GM23248 (cell line): Measurements from ENCODE around the gene SLC1A2. TPM values are rescaled to one million over a fixed set of nuclear protein-coding genes. Genes with fewer than 3 reads are reported as not detected.

Source experiments
- DNase-seq: peaks from one replicate; pipeline ENCODE4 v3.0.0-alpha.2; 2015
- H2AFZ ChIP-seq: fragments of 200-600 bp; sonication (generic); 2 replicates; pipeline ENCODE4 v1.6.1; 2016; ENCODE audit warnings: antibody characterized with exemption
- H3F3A ChIP-seq: fragments of 200-600 bp; sonication (generic); 2 replicates; pipeline ENCODE4 v1.6.1; 2016; ENCODE audit warnings: mild to moderate bottlenecking, antibody characterized with exemption, mixed run types; ENCODE audit not compliant: insufficient read depth
- H3K27ac ChIP-seq: fragments of 200-600 bp; sonication (generic); 2 replicates; pipeline ENCODE4 v1.5.1; 2016; ENCODE audit warnings: mild to moderate bottlenecking
- H3K27me3 ChIP-seq: fragments of 200-600 bp; sonication (generic); replicated peaks from 2 replicates; pipeline ENCODE4 v1.6.1; 2016; ENCODE audit warnings: mild to moderate bottlenecking; ENCODE audit not compliant: insufficient read depth
- H3K36me3 ChIP-seq: fragments of 200-600 bp; sonication (generic); 2 replicates; pipeline ENCODE4 v1.6.1; 2016; ENCODE audit warnings: low read depth, mild to moderate bottlenecking
- H3K4me1 ChIP-seq: fragments of 200-600 bp; sonication (generic); 2 replicates; pipeline ENCODE4 v1.6.1; 2016; ENCODE audit warnings: mild to moderate bottlenecking; ENCODE audit not compliant: insufficient read depth
- H3K4me2 ChIP-seq: fragments of 200-600 bp; sonication (generic); one replicate; pipeline ENCODE4 v1.6.1; 2016; ENCODE audit warnings: mild to moderate bottlenecking; ENCODE audit not compliant: unreplicated experiment
- H3K4me3 ChIP-seq: fragments of 200-600 bp; sonication (generic); 2 replicates; pipeline ENCODE4 v1.5.1; 2016; ENCODE audit warnings: mild to moderate bottlenecking
- H3K79me2 ChIP-seq: fragments of 200-600 bp; sonication (generic); 2 replicates; pipeline ENCODE4 v1.6.1; 2016; ENCODE audit warnings: mild to moderate bottlenecking; ENCODE audit not compliant: insufficient read depth
- H3K9ac ChIP-seq: fragments of 200-600 bp; sonication (generic); 2 replicates; pipeline ENCODE4 v1.6.1; 2016; ENCODE audit warnings: mild to moderate bottlenecking
- H3K9me2 ChIP-seq: fragments of 200-600 bp; sonication (generic); 2 replicates; pipeline ENCODE4 v1.6.1; 2016; ENCODE audit warnings: mixed run types, mild to moderate bottlenecking, moderate library complexity; ENCODE audit not compliant: insufficient read depth
- H3K9me3 ChIP-seq: fragments of 200-600 bp; sonication (generic); one replicate; pipeline ENCODE4 v1.6.1; 2017; ENCODE audit warnings: low read depth
- H4K20me1 ChIP-seq: fragments of 200-600 bp; sonication (generic); 2 replicates; pipeline ENCODE4 v1.6.0; 2016; ENCODE audit not compliant: insufficient read depth
- EZH2 ChIP-seq: fragments of 200-600 bp; sonication (generic); IDR thresholded peaks from 2 replicates; pipeline ENCODE4 v1.6.1; 2018; ENCODE audit warnings: antibody characterized with exemption, mild to moderate bottlenecking; ENCODE audit not compliant: insufficient read depth, poor library complexity, severe bottlenecking
- EZH2phosphoT487 ChIP-seq: fragments of 200-600 bp; sonication (generic); IDR thresholded peaks from 2 replicates; pipeline ENCODE4 v1.6.1; 2018; ENCODE audit warnings: antibody characterized with exemption, moderate library complexity, mild to moderate bottlenecking, low read depth; ENCODE audit not compliant: insufficient read depth
- WGBS, 2 experiments: methylation state at CpG; one replicate each; pipeline ENCODE4 v1.1.6; 2015 to 2017; ENCODE audit warnings: low lambda C conversion rate in 2 of 2, low coverage in 1 of 2; ENCODE audit errors: missing lambda C conversion rate in 2 of 2; 5-methylcytosine and 5-hydroxymethylcytosine counted together
- in situ Hi-C: fragments of 300-500 bp; cut with MboI; formaldehyde crosslinking; loops from 2 replicates; pipeline ENCODE4 v1.15.0; 2020
- polyA plus RNA-seq: library from polyadenylated mRNA; unstranded; fragments of >200 nt; fragmentation: Nextera tagmentation; extraction: Ambion mirVana; gene quantifications from 2 replicates; pipeline ENCODE4 v1.2.1, GENCODE V29; 2016
- total RNA-seq: library from RNA; depleted of rRNA; stranded (reverse); fragments of >200 nt; shearing (Covaris generic); gene quantifications from 2 replicates; pipeline ENCODE4 v1.2.3, GENCODE V29; 2014

Gene SLC1A2
- total and polyA plus RNA-seq, 2 experiments from 2014 or later, result 0.88 to 1.2 TPM

DNA sequence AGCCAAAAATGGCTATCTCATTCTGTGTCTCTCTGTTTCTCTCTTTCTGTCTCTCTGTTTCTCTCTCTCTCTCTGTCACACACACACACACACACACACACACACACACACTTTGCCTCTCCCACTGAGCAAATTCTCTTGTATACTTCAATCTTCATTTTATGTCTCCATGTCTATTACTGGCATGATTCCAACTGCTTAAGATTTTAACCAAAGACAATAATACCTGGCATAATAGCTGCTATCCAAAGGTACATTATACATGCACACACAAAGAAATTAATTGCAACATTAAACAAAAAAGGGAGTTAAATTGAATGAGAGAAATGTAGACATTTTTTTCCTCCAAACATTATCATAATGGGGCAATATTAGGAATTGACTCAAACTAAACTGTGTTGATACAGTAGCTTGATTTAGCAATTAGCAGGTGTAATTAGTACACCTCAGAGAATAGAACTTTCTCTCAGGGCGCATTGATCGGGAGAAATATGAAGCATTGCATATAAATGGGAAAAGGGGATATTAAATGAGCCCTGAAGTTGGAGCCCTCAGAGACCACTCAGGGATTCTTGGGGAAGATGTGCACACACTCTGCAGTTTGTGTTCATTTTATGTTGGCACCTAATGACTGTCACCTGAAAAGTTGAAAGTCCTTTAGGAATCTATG is 17.4 kb upstream of the SLC1A2 start:
- H3K9ac ChIP-seq, result no peak overlapping the region
- peaks cover 15% of the 10 kb centered on the region for H3K36me3 ChIP-seq
- no peaks in the 10 kb centered on the region for H3K79me2 ChIP-seq
- no peak for TF ChIP-seq EZH2
- TF ChIP-seq EZH2phosphoT487, result no peak
- H3K4me3 ChIP-seq, result no peak overlapping the region
- H2AFZ ChIP-seq, result no peak overlapping the region
- DNase-seq, result no peak
- no peaks in the 10 kb centered on the region; the same call in 1 of the 2 replicates for H3F3A ChIP-seq
- H3K27ac ChIP-seq, result no peak overlapping the region
- WGBS, 2 experiments, result 96 to 97% methylated on average over 2 of the region's 2 CpGs
- H3K9me3 ChIP-seq, result no peaks in the 10 kb centered on the region
- H3K27me3 ChIP-seq, result no peaks in the 10 kb centered on the region
- in situ Hi-C loops, result no loop called here
- H3K4me2 ChIP-seq, result no peak overlapping the region
- no peaks in the 10 kb centered on the region for H4K20me1 ChIP-seq
- H3K4me1 ChIP-seq, result no peaks in the 10 kb centered on the region
- no peaks in the 10 kb centered on the region for H3K9me2 ChIP-seq

- Histone ChIP-seq H3K4me3 (no peak overlapping the region), H3K4me1 (no peaks in the 10 kb centered on the region), H3K36me3 (peaks cover 26% of the 10 kb centered on the region), H3K9me2 (no peaks in the 10 kb centered on the region), H3K9me3 (no peaks in the 10 kb centered on the region), H3K27ac (no peak overlapping the region), H3K27me3 (no peaks in the 10 kb centered on the region), H3K4me2 (no peak overlapping the region), H3K79me2 (no peaks in the 10 kb centered on the region), H2AFZ (no peak overlapping the region), H4K20me1 (no peaks in the 10 kb centered on the region), H3F3A (no peaks in the 10 kb centered on the region; the same call in 1 of the 2 replicates), H3K9ac (no peak overlapping the region)
- WGBS, 2 experiments, result 59 to 61% methylated on average over 3 of the region's 3 CpGs
- no peak for DNase-seq
- TF ChIP-seq EZH2phosphoT487 (no peak), EZH2 (no peak)
- in situ Hi-C loops, result no loop called here
Measured at GRCh38 chr11:35433588-35433987, 14.2 kb upstream of the SLC1A2 start.

GRCh38 chr11:35432464-35432863 is 13.1 kb upstream of the SLC1A2 start:
- no peaks in the 10 kb centered on the region for H3K27me3 ChIP-seq
- in situ Hi-C loops, result no loop called here
- no peak overlapping the region for H3K4me3 ChIP-seq
- TF ChIP-seq EZH2phosphoT487 (no peak), EZH2 (no peak)
- H3F3A ChIP-seq, result peaks cover 8% of the 10 kb centered on the region
- 88 to 93% methylated on average over 13 to 14 of the region's 14 CpGs for WGBS, 2 experiments
- no peak overlapping the region for H3K27ac ChIP-seq
- no peaks in the 10 kb centered on the region for H4K20me1 ChIP-seq
- H3K9ac ChIP-seq, result no peak overlapping the region
- no peak for DNase-seq
- H3K36me3 ChIP-seq, result peaks cover 23% of the 10 kb centered on the region
- peaks cover 2% of the 10 kb centered on the region for H3K4me1 ChIP-seq
- no peak overlapping the region for H2AFZ ChIP-seq
- H3K9me2 ChIP-seq, result no peaks in the 10 kb centered on the region
- H3K4me2 ChIP-seq, result no peak overlapping the region
- no peaks in the 10 kb centered on the region for H3K9me3 ChIP-seq
- H3K79me2 ChIP-seq, result no peaks in the 10 kb centered on the region

DNA sequence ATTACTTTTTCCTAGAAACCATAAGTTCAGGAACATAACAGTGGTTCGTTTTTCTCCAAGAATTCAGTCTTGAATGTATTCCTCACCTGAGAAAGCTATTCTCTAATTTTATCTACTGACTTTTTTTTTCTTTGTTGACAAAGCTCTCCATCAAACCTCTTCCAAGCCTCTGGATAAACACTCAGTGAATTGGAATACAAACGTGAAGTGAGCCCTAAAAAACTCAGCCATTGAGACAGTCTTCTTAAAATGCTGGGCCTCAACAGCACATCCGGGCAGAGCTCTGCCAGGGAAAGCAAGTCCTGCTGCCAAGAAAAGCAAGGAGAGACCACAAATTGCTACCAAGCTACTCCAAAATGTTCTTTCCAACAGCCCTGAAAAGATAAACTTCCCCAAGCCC is 7.7 kb upstream of the SLC1A2 start:
- Histone ChIP-seq H3K9me3 (no peaks in the 10 kb centered on the region), H3K27me3 (no peaks in the 10 kb centered on the region), H3K4me2 (peak overlapping the region; percentile 21), H3K4me1 (peaks cover 45% of the 10 kb centered on the region), H3K9ac (no peak overlapping the region), H3K27ac (no peak overlapping the region), H2AFZ (no peak overlapping the region), H3K4me3 (no peak overlapping the region), H3K9me2 (no peaks in the 10 kb centered on the region), H4K20me1 (no peaks in the 10 kb centered on the region), H3K36me3 (peaks cover 15% of the 10 kb centered on the region; the same call in 1 of the 2 replicates), H3F3A (peaks cover 55% of the 10 kb centered on the region), H3K79me2 (no peaks in the 10 kb centered on the region)
- peak; percentile 78 for DNase-seq
- TF ChIP-seq EZH2 (no peak), EZH2phosphoT487 (0 out of 2 replicates have a peak, but pooled peaks have one; percentile 64)
- 20 to 24% methylated on average over 3 of the region's 3 CpGs for WGBS, 2 experiments
- in situ Hi-C loops, result no loop called here
